Activated CD4-positive, CD25-positive, alpha-beta regulatory T cell treated with anti-CD3 and anti-CD28 coated beads, Interleukin-2, amount 50 U/mL, for 16 hours (primary cell): ENCODE data around the gene PXMP4.

Experiments
- DNase-seq: peaks from one replicate; pipeline ENCODE4 v3.0.0-alpha.2; 2020; ENCODE audit warnings: low read depth, low spot score

Gene PXMP4

DNA sequence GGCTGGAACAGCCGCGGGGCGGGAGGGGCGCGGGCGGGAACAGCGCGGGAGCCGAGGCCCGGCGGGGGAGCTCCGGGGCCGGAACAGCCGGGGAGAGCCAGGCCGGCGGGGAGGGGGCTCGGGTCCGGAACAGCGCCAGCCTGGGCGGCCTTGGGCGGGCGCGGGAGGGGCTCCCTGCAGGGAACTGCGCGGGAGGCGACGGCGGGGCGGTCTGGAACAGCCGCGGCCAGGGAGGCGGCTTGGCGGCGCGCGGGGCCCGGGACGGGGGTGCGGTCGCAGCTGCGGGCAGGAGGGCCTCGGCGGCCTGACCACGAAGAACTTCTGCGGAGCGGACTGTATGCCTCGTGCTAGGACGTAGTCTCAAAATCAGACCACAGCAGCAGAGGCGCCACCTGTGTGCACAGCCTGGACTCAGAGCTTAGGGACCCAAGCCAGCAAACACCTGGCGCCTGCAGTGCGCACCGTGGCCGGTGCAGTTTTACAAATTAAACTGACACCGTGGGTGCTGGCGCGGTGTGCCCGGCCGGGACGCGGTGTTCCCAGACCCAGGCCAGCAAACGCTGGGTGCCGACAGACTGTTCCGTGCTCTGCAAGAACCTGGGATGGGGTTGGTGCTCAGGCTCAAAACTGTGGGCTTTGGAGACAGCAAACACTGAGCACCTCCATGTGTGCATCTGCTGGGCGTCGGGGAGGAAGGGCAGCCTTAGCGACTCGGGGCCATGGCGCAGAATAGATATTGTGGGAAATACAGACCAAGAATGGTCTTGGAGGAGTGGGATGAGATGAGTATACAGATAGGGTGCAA, 12.3 kb upstream of the PXMP4 start:
- no peak for DNase-seq

DNA sequence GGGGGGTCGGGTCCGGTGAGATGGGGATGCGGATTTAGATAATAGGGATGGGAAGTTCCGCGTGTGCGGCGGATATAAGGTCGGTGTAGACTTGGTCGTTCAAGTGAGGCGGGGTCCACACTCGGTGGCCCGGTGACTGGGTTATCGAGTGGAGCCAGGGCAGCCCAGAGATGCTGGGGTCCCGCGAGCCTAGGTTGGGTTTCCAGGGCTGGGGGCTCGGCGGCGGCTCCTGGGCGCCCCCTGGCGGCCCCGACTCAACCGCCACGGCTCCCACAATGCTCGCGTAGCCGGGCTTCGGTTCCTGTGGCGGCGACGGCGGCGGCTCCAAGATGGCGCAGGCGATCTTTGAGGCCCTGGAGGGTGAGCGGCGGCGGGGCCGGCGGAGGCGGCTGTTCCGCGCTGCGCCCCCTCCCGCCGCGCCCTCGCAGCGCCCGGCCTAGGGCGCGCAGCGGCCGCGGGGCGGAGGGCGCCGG, 11.6 kb upstream of the PXMP4 start, which contains the start of gene ZNF341:
ZNF341 (plus strand) TSS at position 304 of the 473 bp plus-strand sequence; CDS start at position 330, 26 bp downstream.
- peak; percentile 76 for DNase-seq

DNA sequence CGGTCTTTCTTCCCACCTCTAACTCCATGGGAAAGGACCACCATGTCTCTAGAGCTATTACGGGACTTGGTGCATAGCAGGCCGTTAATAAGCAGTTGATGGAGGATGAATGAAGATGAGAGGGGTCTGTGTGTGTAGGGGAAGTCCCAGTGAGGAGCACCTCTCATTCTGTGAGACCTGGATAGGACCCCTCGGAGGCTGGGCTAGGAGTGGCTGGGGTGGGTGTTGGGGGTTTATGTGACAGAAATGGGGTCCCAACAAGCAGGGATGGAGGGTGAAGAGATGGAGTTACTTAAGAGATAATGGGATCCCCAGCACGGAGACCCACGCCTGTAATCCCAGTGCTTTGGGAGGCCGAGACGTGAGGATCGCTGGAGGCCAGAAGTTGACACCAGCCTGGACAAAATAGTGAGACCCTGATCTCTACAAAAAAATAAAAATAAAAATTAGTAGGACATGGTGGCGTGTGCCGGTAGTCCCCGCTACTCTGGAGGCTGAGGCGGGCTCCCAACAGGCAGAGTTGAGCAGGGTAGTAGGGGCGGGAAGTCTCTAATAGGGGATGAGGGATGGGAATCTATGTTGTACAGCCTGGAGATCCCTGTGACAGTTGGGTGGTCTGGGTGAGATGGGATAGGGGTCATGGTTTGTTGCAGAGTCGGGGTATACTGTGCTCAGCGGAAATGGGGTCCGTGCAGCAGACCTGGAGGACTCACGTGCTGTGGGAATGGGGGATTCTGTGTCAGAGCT, 11.0 kb upstream of the PXMP4 start:
- DNase-seq: no peak

DNA sequence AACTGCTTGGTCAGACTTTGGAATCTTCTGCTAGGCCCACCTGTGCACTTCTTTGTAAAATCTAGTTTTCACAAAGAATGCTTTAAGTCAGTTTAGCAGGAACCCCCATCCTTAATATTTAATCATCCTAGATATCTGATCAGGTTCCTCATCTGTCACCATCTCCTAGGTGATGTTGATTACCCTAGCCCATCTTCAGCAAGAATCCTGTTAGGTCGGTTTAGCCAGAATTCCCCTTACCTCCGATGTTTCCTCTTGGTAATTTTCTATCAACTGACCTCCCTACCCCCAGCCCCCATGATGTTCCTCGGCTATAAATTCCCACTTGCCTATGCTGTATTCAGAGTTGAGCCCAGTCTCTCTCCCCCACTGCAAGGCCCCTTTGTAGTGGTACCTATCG, 9.0 kb upstream of the PXMP4 start:
- no peak for DNase-seq

DNA sequence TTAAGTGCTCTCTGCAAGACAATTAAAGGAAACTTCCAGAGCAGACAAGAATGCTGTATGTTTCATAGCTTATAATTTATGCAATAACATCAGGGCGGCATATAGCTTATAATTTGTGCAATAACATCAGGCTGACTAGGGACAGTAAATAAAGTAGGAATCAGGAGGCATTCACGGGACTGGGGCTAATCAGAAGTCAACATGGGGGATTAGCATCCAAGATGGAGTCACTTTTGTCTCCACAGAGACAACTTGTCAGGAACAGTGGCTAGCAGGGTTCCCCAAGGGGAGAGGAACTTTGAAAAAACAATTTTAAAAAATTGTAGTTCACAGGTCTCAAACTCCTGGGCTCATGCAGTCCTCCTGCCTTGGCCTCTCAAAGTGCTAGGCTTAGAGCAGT, 8.4 kb upstream of the PXMP4 start:
- no peak for DNase-seq

DNA sequence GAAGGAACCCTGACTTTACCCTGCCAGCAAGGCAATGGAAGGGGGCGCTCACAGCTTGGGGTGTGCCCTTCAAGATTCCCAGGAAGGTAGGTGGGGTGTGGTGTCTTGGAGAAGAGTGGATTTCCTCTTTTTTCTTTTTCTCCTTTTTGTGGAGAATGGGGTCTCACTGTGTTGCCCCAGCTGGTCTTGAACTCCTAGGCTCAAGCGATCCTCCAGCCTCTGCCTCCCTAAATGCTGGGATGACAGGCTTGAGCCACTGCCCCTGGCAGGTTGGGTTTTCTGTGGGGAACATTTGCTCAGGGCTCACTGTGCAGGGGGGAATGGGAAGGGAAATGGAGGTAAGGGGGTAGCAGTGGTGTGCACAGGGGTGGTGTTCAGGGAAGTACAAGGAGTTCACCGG, 7.7 kb upstream of the PXMP4 start:
- no peak for DNase-seq

DNA sequence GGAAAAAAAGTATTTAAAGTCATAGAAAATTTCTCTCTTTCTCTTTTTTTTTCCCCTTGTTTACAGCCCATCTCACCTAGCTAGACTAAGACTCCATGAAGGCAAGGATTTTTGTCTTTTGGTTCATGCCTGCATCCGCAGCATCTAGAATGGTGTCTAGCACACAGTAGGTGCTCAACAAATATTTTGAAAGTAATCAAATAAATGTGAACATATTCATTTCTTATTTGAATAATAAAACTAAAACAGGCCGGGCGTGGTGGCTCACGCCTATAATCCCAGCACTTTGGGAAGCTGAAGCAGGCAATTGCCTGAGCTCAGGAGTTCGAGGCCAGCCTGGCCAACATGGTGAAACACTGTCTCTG, 7.0 kb upstream of the PXMP4 start:
- DNase-seq: no peak

DNA sequence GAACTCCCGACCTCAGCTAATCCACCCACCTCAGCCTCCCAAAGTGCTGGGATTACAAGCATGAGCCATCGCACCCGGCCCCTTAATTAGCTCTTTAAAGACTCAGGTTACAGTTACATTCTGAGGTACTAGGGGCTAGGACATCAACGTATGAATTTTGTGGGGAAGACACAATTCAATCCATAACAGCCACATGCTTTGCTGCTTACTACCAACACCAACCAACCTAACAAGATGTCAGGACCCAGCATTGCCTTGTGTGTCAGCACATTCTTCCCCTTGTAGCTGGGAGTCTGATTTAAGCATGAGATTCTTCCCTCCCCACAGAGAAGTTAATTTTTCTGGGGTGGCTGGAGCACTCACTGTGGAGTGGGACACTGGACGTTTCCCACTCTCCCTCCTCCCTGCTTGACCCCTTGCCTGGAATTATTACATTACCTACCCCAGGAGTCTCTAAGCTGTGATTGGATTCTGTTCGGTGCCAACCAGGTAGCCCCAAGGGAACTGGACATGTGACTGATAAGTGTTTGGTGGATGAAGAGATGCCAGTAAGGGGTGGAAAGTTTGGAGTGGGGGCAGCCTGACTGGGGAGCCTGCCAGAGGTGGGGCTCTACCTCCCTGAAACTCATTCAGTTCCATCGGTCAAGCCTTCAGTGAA, 5.6 kb upstream of the PXMP4 start:
- no peak for DNase-seq

DNA sequence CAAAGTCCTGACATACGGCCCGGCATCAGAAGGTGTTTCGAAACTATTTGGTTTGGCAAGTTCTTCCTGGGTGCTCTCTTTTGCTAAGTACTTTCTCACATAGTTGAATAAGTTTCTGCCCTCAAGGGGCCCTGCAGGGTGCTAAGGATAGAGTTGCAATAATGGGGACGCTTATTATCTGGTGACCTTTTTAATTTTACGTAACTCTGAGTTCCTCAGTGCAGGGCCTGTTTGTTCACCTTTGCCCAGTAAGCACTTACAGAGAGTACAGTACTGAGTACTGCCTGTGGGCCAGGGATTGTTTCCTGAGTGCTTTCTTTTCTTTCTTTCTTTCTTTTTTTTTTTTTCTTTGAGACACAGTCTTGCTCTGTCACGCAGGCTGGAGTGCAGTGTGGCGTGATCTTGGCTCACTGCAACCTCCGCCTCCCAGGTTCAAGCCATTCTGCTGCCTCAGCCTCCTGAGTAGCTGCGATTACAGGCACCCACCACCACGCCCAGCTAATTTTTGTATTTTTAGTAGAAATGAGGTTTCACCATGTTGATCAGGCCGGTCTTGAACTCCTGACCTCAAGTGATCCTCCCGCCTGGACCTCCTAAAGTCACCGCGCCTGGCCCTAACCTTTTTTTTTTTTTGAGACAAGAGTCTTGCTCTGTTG, 4.5 kb upstream of the PXMP4 start:
- DNase-seq: no peak

DNA sequence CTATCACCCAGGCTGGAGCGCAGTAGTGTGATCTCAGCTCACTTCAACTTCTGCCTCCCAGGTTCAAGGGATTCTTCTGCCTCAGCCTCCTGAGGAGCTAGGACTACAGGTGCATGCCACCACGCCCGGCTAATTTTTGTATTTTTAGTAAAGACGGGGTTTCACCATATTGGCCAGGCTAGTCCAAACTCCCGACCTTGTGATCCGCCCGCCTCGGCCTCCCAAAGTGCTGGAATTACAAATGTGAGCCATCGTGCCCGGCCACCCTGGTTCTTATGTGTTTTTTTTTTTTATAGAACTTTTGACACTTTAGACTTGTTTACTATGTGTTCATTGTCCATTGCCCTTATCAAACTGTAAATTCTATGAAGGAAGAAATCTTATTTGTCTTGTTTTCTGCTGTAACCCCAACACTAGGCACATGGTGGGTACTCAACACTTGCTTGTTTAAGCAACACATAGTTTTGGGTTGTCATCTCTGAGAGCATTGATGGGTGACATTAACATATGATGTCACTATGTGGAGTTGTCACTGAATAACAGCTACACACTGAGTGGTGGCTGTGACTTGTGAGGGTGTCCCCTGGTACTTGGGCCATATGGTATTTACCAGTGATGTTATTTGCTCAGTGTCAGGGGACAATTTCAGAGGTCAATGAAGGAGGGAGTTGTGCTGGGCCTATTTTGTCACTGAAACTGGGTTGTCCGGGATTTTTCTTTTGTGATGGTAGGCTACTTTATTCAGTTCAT, 1.5 kb upstream of the PXMP4 start:
- no peak for DNase-seq

DNA sequence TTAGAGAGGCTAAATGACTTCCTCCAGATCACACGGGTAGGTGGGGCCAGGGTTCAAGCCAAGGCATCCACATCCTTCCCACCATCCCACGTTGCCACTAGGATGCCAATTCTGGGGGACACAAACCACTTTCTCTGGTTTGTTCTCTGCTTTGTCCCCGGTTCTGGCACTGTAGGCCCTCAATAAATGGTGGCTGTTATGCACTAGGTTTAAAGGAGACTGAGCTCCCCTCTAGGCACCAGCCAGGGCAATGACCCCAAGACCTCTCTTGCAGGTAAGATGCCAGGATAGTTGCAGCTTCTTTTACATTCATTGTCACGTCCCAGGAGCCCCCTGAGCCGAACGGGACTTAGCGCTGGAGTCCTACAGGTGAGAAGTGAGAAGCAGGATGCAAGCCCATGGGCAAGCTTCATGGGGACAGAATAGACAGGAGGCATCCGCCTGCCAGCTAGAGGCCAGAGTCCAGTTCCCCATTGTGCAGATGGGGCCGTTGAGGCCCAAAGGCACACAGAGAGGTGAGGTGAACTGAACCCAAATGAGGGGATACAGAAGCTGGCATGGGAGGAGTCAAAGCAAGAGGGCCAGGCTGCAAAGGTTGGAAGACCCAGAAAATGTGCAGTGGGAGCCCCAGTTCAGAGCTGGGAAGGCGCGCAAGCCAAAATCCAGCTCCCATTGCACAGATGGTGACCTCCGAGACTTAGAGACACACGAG, 677 bp downstream of the PXMP4 start:
- no peak for DNase-seq

DNA sequence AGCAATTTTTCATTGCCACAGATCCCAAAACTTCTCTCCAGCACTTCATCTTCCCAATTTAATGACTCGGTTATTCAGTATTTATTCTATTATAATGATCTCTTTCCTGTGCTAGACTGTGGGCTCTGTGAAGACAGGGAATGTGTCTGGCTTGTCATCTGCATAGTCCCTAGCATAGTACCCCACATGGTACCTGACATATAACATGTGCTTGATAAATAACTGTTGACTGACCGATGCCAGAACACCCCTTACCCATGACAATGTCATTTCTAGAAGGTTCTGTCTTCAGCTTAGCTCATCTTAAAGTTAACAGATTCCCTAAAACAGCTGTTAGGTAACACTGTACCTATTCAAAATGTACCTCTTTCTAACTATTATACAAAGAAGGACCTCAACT, 3.6 kb downstream of the PXMP4 start:
- no peak for DNase-seq

DNA sequence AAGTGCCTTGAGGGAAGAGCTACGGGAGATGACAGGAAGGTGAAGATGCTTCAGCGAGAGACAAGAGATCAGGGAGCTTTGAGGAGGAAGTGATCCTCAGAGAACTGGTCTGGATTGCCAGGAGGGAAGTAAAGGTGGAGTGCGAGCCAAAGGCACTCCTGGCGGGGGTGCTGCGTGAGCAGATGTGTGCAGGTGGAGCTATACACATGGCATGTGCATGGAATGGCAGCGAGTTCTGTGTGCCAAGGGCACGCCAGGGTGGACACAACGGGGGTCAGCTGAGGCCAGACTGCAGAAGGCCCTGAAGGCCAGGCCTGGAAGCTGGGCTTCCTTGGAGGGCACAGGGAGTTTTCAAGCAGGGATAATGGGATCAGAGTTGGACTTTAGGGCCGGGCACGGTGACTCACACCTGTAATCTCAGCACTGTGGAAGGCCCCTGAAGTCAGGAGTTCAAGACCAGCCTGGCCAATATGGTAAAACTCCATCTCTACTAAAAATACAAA, 6.2 kb downstream of the PXMP4 start:
- no peak for DNase-seq

DNA sequence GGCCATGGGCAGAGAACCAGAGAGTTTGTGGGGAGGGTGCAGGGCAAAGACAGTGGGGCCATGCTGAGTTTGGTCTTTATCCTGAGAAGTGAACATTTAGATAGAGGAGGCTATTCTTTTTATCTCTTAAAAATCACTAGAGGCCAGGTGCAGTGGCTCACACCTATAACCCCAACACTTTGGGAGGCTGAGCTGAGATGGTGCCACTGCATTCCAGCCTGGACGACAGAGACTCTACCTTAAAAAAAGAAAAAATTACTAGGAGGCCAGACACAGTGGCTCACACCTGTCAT, 8.7 kb downstream of the PXMP4 start:
- DNase-seq: no peak

DNA sequence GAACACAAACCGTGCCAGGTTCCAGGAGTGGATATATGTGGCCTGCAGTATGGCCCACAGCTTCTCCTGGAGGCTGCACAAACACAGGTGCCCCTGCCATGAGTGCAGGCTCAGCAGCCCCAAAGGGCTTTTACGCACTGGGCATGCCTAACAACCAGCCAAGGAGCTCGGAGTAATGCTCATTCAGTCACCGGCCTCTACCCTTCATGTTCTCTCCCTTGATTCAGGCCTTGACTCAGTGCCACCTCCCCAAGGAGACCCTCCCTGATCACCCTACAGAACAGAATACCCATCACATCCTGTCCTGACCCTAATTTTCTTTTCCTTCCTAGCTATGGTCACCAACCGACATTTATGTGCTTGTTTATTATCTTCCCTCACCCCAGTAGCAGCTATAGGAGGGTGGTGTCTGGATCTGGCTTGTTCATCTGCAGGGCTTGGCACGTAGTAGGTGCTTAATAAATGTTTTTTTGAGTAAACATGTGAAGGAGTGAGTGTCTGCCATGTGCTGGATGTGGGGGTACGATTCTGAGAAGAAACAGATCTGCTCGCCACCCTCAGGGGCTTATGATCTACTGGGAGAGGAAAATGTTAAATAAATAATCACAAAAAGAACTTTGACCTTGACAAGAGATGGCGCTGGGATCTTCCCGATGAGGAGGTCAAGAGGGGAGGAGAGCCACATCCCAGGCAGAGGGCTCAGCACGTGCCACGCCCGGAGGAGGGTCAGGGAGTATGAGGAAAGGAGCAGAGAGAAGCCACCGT, 9.2 kb downstream of the PXMP4 start:
- DNase-seq: no peak

DNA sequence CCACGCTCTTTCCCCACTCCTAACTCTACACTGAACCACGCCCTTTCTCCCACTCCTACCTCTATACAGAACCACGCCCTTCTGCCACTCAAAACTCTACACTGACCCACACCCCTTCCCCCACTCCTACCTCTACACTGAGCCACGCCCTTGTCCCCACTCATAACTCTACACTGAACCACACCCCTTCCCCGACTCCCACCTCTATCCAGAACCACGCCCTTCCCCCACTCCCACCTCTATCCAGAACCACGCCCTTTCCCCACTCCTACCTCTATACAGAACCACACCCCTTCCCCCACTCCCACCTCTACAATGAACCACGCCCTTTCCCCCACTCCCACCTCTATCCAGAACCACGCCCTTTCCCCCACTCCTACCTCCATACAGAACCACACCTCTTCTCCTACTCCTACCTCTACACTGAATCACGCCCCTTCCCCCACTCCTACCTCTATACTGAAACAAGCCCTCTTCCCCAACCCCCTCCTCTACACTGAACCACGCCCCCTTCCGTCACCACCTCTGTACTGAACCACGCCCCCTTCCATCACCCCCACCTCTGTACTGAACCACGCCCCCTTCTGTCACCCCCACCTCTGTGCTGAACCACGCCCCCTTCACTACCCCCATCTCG, 10.1 kb downstream of the PXMP4 start:
- no peak for DNase-seq

DNA sequence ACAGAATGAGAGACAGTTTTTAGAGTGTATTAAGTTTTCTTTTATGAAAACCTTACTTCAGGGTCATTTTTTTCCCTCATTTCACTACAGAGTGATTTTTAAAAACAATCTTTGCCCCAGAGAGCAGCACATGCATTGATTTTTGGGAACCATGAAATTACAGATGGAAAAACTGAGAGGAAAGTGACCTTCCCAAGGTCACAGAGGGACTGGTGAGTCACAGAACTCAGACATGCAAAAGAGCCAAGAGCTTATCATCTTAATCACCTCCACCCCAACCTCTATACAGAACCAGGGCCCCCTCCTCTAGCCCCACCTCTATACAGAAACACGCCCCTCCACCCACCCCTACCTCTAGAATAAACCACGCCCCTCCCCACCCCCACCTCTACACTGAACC, 10.7 kb downstream of the PXMP4 start:
- DNase-seq: no peak

DNA sequence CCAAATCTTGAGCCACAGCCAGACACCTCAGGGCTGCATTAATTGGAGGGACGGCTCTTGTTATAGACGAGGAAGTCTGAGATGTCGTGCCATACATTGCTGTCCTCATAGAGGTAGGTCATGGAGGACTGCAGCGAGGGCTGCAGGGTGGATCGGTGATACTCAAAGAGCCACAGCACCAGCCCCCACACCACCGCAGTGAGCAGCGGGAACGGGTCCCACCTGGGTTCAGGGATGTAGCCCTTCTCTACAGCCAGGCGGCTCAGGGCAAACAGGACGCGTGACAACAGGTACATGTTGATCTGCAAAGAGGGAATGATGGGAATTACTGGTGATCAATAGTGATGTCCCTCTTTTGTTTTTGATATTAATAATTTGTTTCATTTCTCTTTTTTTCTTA, 12.4 kb downstream of the PXMP4 start:
- no peak for DNase-seq

DNA sequence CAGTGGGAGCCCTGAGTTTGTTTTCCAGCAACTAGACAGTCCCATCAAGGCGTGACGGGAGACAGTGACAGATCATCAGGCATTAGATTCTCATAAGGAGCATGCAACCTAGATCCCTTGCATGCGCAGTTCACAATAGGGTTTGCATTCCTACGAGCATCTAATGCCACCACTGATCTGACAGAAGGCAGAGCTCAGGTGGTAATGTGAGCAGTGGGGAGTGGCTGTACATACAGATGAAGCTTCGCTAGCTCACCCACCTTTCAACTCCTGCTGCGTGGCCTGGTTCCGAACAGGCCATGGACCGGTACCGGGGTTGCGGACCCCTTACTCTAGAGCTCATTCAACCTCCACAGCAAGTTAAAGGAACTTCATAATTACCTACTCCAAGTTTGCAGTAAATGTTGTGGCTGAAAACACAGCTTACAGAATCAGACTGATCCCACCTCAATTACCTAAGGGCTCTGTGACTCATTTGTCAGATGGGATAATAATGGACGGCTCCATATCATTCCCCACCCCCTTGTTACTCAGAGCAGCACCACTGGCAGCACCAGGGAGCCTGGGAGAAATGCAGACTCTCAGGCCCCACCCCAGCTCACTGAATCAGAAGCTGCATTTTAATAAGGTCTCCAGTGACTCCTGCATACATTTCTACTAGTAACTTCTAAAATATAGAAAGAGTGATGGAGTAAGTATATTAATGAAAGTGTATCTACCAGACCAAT, 15.7 kb downstream of the PXMP4 start:
- no peak for DNase-seq
